ENCODE data around the gene GLP1R. TPM values are rescaled to one million over a fixed set of nuclear protein-coding genes. Genes with fewer than 3 reads are reported as not detected.

GLP1R gene
- total and polyA plus RNA-seq, 2 donors (not counting 1 experiment from before 2014, with no cell fraction given), result not detected

DNA sequence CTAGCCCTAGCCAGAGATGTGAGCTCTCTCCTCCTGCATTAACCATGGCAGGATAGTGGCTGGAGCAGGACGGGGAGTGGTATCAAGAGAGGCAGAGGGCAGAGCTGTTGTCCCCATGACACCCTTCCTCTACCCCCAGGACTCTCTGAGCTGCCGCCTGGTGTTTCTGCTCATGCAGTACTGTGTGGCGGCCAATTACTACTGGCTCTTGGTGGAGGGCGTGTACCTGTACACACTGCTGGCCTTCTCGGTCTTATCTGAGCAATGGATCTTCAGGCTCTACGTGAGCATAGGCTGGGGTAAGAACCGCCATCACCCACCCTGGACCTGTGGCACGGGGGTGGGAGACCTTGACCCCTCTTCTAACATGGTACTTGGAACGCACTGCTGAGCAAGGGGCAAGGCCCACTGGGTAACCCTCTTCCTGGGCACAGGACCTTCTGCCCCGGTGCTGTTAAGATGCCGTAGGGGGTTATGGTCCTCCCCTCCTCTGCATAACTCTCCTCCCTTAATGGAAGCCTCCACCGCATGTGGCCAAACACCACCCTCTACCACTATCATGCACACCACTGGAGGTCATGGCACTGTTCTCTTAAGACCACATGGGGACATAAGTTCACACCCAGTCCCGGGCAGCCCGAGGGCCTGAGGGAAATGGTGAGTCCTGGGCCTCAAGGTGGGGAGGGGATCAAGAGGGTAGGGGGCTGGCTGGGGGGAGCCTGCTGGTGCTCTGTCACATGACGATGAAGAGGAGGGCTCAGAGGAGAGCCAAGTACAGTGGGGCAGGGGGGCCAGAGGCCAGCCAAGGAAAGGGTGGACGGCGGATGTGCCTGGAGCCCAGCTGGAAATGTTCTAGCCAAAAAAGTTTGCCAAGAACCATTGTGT lies 25.1 kb downstream of the GLP1R start:
- DNase-seq, result no peak
- intact Hi-C loops (cut with micrococcal nuclease), result no loop called here
- Histone ChIP-seq H2AFZ (ENCODE audit: insufficient read depth, low read depth, low read length, poor library complexity, severe bottlenecking) (no peak overlapping the region), H3K9me3 (ENCODE audit: control extremely low read depth in 1 of 3, control insufficient read depth in 2 of 3, insufficient read depth in 1 of 3, low read length in 2 of 3) (no peaks in the 10 kb centered on the region), H4K20me1 (ENCODE audit: control insufficient read depth, insufficient read depth, low read length, poor library complexity, severe bottlenecking) (no peaks in the 10 kb centered on the region), H3K4me3 (ENCODE audit: control extremely low read depth in 1 of 5, extremely low read depth in 1 of 5, insufficient read depth in 1 of 5, low read depth in 2 of 5, low read length in 4 of 5) (no peak overlapping the region), H3K27ac (ENCODE audit: low read length in 2 of 2) (no peak overlapping the region), H3K4me1 (ENCODE audit: control insufficient read depth in 2 of 2, insufficient read depth in 2 of 2, low read length in 2 of 2) (no peaks in the 10 kb centered on the region), H3K27me3 (replicated peaks in 1 of 4; ENCODE audit: control extremely low read depth in 1 of 4, control insufficient read depth in 3 of 4, insufficient read depth in 4 of 4, low read length in 3 of 4) (peaks cover 0 to 3% (median 0%) of the 10 kb centered on the region in 4 experiments), H3K79me2 (ENCODE audit: control insufficient read depth, insufficient read depth, low read length) (no peaks in the 10 kb centered on the region), H3K36me3 (replicated peaks in 1 of 2; ENCODE audit: control extremely low read depth in 1 of 2, control insufficient read depth in 1 of 2, extremely low read depth in 1 of 2, insufficient read depth in 2 of 2, low read length in 1 of 2) (no peaks in the 10 kb centered on the region), H3K4me2 (replicated peaks; ENCODE audit: low read depth, low read length, poor library complexity, severe bottlenecking) (no peak overlapping the region), H3K9ac (ENCODE audit: low read length) (no peak overlapping the region)
- H3K4me3 Mint-ChIP-seq, result no peak overlapping the region
- peaks cover 16% of the 10 kb centered on the region for H3K27me3 Mint-ChIP-seq
- no peak for ATAC-seq (ENCODE audit: low read depth)
- no peaks in the 10 kb centered on the region for H3K4me1 Mint-ChIP-seq
- TF ChIP-seq, protein P1, sequence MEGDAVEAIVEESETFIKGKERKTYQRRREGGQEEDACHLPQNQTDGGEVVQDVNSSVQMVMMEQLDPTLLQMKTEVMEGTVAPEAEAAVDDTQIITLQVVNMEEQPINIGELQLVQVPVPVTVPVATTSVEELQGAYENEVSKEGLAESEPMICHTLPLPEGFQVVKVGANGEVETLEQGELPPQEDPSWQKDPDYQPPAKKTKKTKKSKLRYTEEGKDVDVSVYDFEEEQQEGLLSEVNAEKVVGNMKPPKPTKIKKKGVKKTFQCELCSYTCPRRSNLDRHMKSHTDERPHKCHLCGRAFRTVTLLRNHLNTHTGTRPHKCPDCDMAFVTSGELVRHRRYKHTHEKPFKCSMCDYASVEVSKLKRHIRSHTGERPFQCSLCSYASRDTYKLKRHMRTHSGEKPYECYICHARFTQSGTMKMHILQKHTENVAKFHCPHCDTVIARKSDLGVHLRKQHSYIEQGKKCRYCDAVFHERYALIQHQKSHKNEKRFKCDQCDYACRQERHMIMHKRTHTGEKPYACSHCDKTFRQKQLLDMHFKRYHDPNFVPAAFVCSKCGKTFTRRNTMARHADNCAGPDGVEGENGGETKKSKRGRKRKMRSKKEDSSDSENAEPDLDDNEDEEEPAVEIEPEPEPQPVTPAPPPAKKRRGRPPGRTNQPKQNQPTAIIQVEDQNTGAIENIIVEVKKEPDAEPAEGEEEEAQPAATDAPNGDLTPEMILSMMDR (IDR thresholded peaks at IDR 0.05), result no peak
- TF ChIP-seq EZH2 (IDR thresholded peaks at IDR 0.05; ENCODE audit: borderline replicate concordance, insufficient read depth, low read depth, low read length, poor library complexity, severe bottlenecking), result no peak
- 98% methylated on average over 15 of the region's 17 CpGs for WGBS (ENCODE audit: insufficient coverage)
- ChIA-PET CTCF (no interaction called here), POLR2A (no interaction called here)
- no peaks in the 10 kb centered on the region for H3K9me3 Mint-ChIP-seq (ENCODE audit: insufficient read depth)
- H3K27ac Mint-ChIP-seq, result no peak overlapping the region

DNA sequence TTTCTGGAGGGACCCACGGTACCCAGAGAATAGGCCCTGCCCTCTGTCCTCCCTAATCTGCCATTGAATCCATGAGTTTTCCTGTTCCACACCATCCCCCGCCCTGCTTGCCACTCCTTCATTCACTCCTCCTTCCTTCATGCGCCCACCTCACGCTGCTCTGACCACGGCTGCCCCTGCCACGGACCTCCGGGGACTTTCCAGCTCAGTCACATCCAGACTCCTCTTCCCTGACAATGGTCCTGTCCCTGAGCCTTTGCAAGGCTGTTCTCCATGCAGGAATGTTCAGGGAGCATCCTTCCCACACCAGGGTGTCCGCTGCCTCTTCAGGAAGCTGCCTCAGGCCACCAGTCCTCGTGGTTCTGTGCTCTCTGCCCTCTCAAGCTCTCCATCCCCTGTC lies 25.9 kb downstream of the GLP1R start:
- ATAC-seq (ENCODE audit: low read depth), result no peak
- H3K9me3 Mint-ChIP-seq (ENCODE audit: insufficient read depth), result no peaks in the 10 kb centered on the region
- Histone ChIP-seq H3K9me3 (ENCODE audit: control extremely low read depth in 1 of 3, control insufficient read depth in 2 of 3, insufficient read depth in 1 of 3, low read length in 2 of 3) (no peaks in the 10 kb centered on the region), H3K4me3 (ENCODE audit: control extremely low read depth in 1 of 5, extremely low read depth in 1 of 5, insufficient read depth in 1 of 5, low read depth in 2 of 5, low read length in 4 of 5) (no peak overlapping the region), H2AFZ (ENCODE audit: insufficient read depth, low read depth, low read length, poor library complexity, severe bottlenecking) (no peak overlapping the region), H3K36me3 (replicated peaks in 1 of 2; ENCODE audit: control extremely low read depth in 1 of 2, control insufficient read depth in 1 of 2, extremely low read depth in 1 of 2, insufficient read depth in 2 of 2, low read length in 1 of 2) (no peaks in the 10 kb centered on the region), H3K4me1 (ENCODE audit: control insufficient read depth in 2 of 2, insufficient read depth in 2 of 2, low read length in 2 of 2) (no peaks in the 10 kb centered on the region), H3K9ac (ENCODE audit: low read length) (no peak overlapping the region), H3K4me2 (replicated peaks; ENCODE audit: low read depth, low read length, poor library complexity, severe bottlenecking) (no peak overlapping the region), H3K79me2 (ENCODE audit: control insufficient read depth, insufficient read depth, low read length) (no peaks in the 10 kb centered on the region), H3K27ac (ENCODE audit: low read length in 2 of 2) (no peak overlapping the region), H4K20me1 (ENCODE audit: control insufficient read depth, insufficient read depth, low read length, poor library complexity, severe bottlenecking) (no peaks in the 10 kb centered on the region), H3K27me3 (replicated peaks in 1 of 4; ENCODE audit: control extremely low read depth in 1 of 4, control insufficient read depth in 3 of 4, insufficient read depth in 4 of 4, low read length in 3 of 4) (peaks cover 0 to 3% (median 0%) of the 10 kb centered on the region in 4 experiments)
- H3K27ac Mint-ChIP-seq, result no peak overlapping the region
- ChIA-PET POLR2A (no interaction called here), CTCF (no interaction called here)
- no peaks in the 10 kb centered on the region for H3K4me1 Mint-ChIP-seq
- H3K27me3 Mint-ChIP-seq, result peaks cover 11% of the 10 kb centered on the region
- intact Hi-C loops (cut with micrococcal nuclease), result no loop called here
- 81% methylated on average over 8 of the region's 9 CpGs for WGBS (ENCODE audit: insufficient coverage)
- no peak overlapping the region for H3K4me3 Mint-ChIP-seq
- TF ChIP-seq, protein P1 (IDR thresholded peaks at IDR 0.05), result no peak
- TF ChIP-seq EZH2 (IDR thresholded peaks at IDR 0.05; ENCODE audit: borderline replicate concordance, insufficient read depth, low read depth, low read length, poor library complexity, severe bottlenecking), result no peak
- no peak for DNase-seq

Measured in B cell (primary cell).